ENCODE results near the gene RPL35A. TPM values are rescaled to one million over a fixed set of nuclear protein-coding genes. Genes with fewer than 3 reads are reported as not detected.
"Not testable (repeated sequence)": the region's sequence is repeated elsewhere in the genome, so short reads cannot be mapped to it uniquely, and the experiment has no call there.

The RPL35A gene
- total RNA-seq, 1 donor from 2014 or later = 842 TPM

DNA sequence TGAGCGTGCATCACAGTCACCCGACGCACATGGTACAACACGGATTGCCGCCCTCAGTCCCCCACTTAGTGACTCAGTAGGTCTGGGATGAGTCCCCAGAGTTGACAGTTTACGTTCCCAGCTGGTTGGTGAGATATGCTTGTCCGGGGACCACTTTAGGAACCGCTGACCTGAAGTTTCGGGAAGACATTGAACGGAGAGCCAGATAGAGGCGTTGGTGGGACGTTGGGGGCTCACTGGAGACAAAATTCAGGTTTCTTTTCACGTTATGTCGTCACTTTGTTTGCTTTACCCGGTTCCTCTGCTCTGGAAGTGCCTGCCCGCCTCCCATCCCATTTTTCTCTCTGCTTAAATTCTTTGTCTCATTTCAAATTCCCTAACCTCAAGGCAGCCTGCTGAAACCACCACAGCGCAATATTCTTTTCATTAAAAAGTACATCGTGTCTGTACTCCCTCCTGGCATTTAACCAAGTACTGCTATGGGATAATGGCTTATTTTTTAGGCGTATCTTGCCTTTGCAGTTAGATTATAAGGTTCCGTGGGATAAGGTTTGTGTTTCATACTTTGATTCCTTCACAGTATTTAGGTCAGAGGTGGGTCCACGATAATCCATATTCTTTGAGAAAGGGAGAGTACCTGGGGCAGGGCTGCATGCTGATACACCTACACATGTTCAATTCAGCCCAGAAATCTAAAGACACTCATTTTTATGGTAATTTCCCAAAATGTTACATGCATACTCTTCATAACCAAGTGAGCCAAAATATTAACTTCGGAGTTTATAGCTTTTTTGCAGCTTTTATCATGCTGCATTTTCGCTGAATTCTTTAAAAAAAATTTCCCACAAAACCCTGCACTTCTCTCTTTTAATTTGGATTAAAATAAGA, 10.9 kb downstream of the RPL35A start:
- TF ChIP-seq, protein P1, sequence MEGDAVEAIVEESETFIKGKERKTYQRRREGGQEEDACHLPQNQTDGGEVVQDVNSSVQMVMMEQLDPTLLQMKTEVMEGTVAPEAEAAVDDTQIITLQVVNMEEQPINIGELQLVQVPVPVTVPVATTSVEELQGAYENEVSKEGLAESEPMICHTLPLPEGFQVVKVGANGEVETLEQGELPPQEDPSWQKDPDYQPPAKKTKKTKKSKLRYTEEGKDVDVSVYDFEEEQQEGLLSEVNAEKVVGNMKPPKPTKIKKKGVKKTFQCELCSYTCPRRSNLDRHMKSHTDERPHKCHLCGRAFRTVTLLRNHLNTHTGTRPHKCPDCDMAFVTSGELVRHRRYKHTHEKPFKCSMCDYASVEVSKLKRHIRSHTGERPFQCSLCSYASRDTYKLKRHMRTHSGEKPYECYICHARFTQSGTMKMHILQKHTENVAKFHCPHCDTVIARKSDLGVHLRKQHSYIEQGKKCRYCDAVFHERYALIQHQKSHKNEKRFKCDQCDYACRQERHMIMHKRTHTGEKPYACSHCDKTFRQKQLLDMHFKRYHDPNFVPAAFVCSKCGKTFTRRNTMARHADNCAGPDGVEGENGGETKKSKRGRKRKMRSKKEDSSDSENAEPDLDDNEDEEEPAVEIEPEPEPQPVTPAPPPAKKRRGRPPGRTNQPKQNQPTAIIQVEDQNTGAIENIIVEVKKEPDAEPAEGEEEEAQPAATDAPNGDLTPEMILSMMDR (conservative IDR thresholded peaks at IDR 0.05; ENCODE audit: low read depth, low read length) = no peak
- DNase-seq (ENCODE audit: low read depth) = no peak

DNA sequence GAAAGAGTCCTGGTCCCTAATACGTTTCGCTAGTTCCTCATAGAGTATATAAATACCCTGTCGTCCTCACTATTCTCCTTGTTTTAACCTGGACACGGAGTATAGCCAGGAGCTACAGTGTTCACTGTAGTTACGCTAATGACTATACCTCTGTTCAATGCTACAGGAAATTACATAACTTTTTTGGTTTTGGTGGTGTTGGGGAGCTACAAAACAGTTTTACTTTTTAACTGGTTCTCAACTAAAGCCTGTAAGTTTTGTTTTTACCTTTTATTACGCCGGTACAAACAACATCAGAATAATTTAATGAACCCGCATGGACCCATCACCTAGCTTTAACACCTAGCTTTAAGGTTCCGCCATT, 11.6 kb downstream of the RPL35A start:
- no peak for DNase-seq (ENCODE audit: low read depth)
- H3K4me3 ChIP-seq (ENCODE audit: low read depth, low read length) = no peak overlapping the region
- TF ChIP-seq, protein P1 (conservative IDR thresholded peaks at IDR 0.05; ENCODE audit: low read depth, low read length) = no peak

More for the DNA sequence above, 10.9 kb downstream of the RPL35A start:
- peak overlapping the region; percentile 91 for H3K4me3 ChIP-seq (ENCODE audit: low read depth, low read length)

- DNase-seq (ENCODE audit: low read depth) = no peak
- TF ChIP-seq, protein P1 (conservative IDR thresholded peaks at IDR 0.05; ENCODE audit: low read depth, low read length) = no peak
- H3K4me3 ChIP-seq (ENCODE audit: low read depth, low read length) = no peak overlapping the region
Observed at GRCh38 chr3:197963019-197963637, 13.1 kb downstream of the RPL35A start.

DNA sequence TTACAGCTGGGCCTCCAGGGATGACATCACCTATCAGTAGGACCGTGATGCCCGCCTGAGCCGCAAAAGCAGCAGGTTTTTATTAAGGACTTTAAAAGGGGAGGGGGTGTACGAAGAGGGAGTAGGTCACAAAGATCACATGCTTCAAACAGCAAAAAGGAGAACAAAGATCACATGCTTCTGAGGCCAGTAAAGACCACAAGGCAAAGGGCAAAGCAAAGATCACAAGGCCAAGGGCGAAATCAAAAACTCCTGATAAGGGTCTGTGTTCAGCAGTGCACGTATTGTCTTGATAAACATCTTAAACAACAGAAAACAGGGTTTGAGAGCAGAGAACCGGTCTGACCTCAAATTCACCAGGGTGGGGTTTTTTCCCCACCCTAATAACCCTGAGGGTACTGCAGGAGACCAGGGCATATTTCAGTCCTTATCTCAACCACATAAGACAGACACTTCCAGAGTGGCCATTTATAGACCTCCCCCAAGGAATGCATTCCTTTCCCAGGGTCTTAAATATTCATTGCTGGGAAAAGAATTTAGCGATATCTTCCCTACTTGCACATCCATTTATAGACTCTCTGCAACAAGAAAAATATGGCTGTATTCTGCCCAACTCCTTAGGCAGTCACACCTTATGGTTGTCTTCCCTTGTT, 17.5 kb downstream of the RPL35A start:
- H3K4me3 ChIP-seq (ENCODE audit: low read depth, low read length); DNase-seq (ENCODE audit: low read depth): not testable (repeated sequence)

- TF ChIP-seq, protein P1 (conservative IDR thresholded peaks at IDR 0.05; ENCODE audit: low read depth, low read length) = no peak
- no peak overlapping the region for H3K4me3 ChIP-seq (ENCODE audit: low read depth, low read length)
- DNase-seq (ENCODE audit: low read depth) = no peak
Observed at GRCh38 chr3:197970588-197970987, 20.6 kb downstream of the RPL35A start.

DNA sequence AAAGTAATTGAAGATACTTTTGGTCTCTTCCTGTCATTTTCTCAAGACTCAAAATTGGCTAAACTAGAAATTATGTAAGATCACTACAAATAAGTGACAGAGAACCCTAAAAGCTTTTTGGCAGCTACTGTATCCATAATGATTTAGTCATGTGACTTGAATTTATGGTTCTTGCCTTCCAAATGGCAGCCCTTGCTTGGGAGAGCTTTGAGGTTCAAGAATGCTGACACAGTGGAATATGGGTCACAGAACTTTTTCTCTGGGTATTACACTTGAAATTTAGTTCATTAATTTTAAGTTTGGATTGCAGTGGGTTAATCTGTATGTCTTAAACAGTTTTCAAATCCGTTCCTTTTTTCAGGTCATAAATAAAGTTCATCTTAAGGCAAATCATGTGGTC, 24.0 kb downstream of the RPL35A start:
- no peak for DNase-seq (ENCODE audit: low read depth)
- H3K4me3 ChIP-seq (ENCODE audit: low read depth, low read length) = no peak overlapping the region
- TF ChIP-seq, protein P1 (conservative IDR thresholded peaks at IDR 0.05; ENCODE audit: low read depth, low read length) = no peak

DNA sequence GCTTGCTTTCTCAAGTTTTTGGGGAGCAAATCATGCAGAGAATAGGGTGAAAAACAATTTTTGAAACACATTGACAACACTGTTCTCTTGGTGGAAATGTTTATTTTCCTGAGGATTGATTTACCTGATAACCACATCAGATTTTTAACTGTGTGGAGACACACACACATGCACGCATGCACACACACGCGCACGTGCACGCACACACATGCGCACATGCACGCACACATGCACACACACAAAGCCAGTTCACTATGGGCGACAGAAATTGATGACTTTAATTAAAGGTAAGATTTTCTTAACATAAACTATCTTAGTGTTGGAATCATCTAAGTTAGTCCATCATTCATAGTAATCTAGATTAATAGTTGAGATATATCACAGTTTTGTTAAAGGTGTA, 25.3 kb downstream of the RPL35A start:
- TF ChIP-seq, protein P1 (conservative IDR thresholded peaks at IDR 0.05; ENCODE audit: low read depth, low read length) = no peak
- no peak overlapping the region for H3K4me3 ChIP-seq (ENCODE audit: low read depth, low read length)
- DNase-seq (ENCODE audit: low read depth) = no peak
